Activated CD4-positive, alpha-beta T cell treated with anti-CD3 and anti-CD28 coated beads, Interleukin-2, amount 10 ng/mL, durations not matched to agents 7 days and 5 days (primary cell): Measurements from ENCODE around the gene MLPH. TPM values are rescaled to one million over a fixed set of nuclear protein-coding genes. Genes with fewer than 3 reads are reported as not detected.

Experiments used
- CTCF ChIA-PET: fragments of 350-600 bp; sonication (Branson Sonifier 250); formaldehyde crosslinking; loops from one replicate; lab custom pipeline; 2021; ENCODE audit warnings: antibody characterized with exemption; lab: Charles Lee
- POLR2A ChIA-PET: fragments of 350-600 bp; sonication (Branson Sonifier 250); formaldehyde crosslinking; loops from one replicate; lab custom pipeline; 2021; ENCODE audit warnings: antibody characterized with exemption; lab: Charles Lee
- DNase-seq: peaks from one replicate; pipeline ENCODE4 v3.0.0-alpha.2; 2020
- H3K27ac Mint-ChIP-seq: one replicate; pipeline ENCODE4 v1.8.0; 2021; ENCODE audit warnings: mild to moderate bottlenecking, moderate library complexity, mixed read lengths
- H3K27me3 Mint-ChIP-seq: one replicate; pipeline ENCODE4 v1.8.0; 2021; ENCODE audit warnings: mixed read lengths
- H3K36me3 Mint-ChIP-seq: one replicate; pipeline ENCODE4 v1.8.0; 2021; ENCODE audit warnings: low read depth, mixed read lengths
- H3K4me1 Mint-ChIP-seq: one replicate; pipeline ENCODE4 v1.8.0; 2021; ENCODE audit warnings: mixed read lengths
- H3K4me3 Mint-ChIP-seq: one replicate; pipeline ENCODE4 v1.8.0; 2021; ENCODE audit warnings: mild to moderate bottlenecking, moderate library complexity, mixed read lengths
- H3K9me3 Mint-ChIP-seq: one replicate; pipeline ENCODE4 v1.8.0; 2021; ENCODE audit warnings: mixed read lengths
- total RNA-seq, 2 experiments: library from RNA; stranded (reverse); gene quantifications; one replicate each; pipeline ENCODE4 v1.2.3, GENCODE V29; 2021

MLPH gene
- total RNA-seq, 2 experiments from 2014 or later, result not detected

- POLR2A ChIA-PET, result no interaction called here
- peaks cover 2% of the 10 kb centered on the region for H3K4me1 Mint-ChIP-seq
- H3K27me3 Mint-ChIP-seq, result peaks cover 16% of the 10 kb centered on the region
- no peak overlapping the region for H3K4me3 Mint-ChIP-seq
- no peaks in the 10 kb centered on the region for H3K36me3 Mint-ChIP-seq
- peaks cover 5% of the 10 kb centered on the region for H3K9me3 Mint-ChIP-seq
- no peak for DNase-seq
- CTCF ChIA-PET, result no interaction called here
- no peak overlapping the region for H3K27ac Mint-ChIP-seq
These were observed 10.2 kb downstream of the MLPH start for GRCh38 chr2:237497009-237497837.

- ChIA-PET POLR2A (no interaction called here), CTCF (no interaction called here)
- Mint-ChIP-seq H3K4me3 (no peak overlapping the region), H3K27ac (no peak overlapping the region), H3K4me1 (peaks cover 2% of the 10 kb centered on the region), H3K36me3 (no peaks in the 10 kb centered on the region), H3K9me3 (peaks cover 2% of the 10 kb centered on the region), H3K27me3 (peaks cover 16% of the 10 kb centered on the region)
- no peak for DNase-seq
These were observed 10.8 kb downstream of the MLPH start for GRCh38 chr2:237497838-237498186.

- H3K36me3 Mint-ChIP-seq, result no peaks in the 10 kb centered on the region
- POLR2A ChIA-PET, result no interaction called here
- CTCF ChIA-PET, result no interaction called here
- H3K9me3 Mint-ChIP-seq, result peaks cover 2% of the 10 kb centered on the region
- H3K4me3 Mint-ChIP-seq, result no peak overlapping the region
- H3K4me1 Mint-ChIP-seq, result peaks cover 2% of the 10 kb centered on the region
- no peak overlapping the region for H3K27ac Mint-ChIP-seq
- no peak for DNase-seq
- peaks cover 16% of the 10 kb centered on the region for H3K27me3 Mint-ChIP-seq
These were observed 11.3 kb downstream of the MLPH start for GRCh38 chr2:237498341-237498740.

- DNase-seq, result no peak
- Mint-ChIP-seq H3K36me3 (no peaks in the 10 kb centered on the region), H3K4me3 (no peak overlapping the region), H3K27ac (no peak overlapping the region), H3K4me1 (peaks cover 2% of the 10 kb centered on the region), H3K27me3 (peaks cover 15% of the 10 kb centered on the region), H3K9me3 (no peaks in the 10 kb centered on the region)
- CTCF ChIA-PET, result interaction anchor here (0.9 to 3.7 kb wide), 2 partner anchors 12 to 72 kb away, joined by 3 to 12 read pairs; no protein-coding TSS in a partner anchor
- POLR2A ChIA-PET, result no interaction called here
These were observed 13.8 kb downstream of the MLPH start for GRCh38 chr2:237500681-237501424.

- no peak for DNase-seq
- H3K36me3 Mint-ChIP-seq, result no peaks in the 10 kb centered on the region
- ChIA-PET CTCF (interaction anchor here (0.7 to 3.7 kb wide), 3 partner anchors 11 to 81 kb away, joined by 3 to 12 read pairs (median 3); no protein-coding TSS in a partner anchor), POLR2A (no interaction called here)
- H3K27ac Mint-ChIP-seq, result no peak overlapping the region
- peaks cover 2% of the 10 kb centered on the region for H3K4me1 Mint-ChIP-seq
- H3K27me3 Mint-ChIP-seq, result peaks cover 19% of the 10 kb centered on the region
- H3K4me3 Mint-ChIP-seq, result no peak overlapping the region
- no peaks in the 10 kb centered on the region for H3K9me3 Mint-ChIP-seq
These were observed 15.0 kb downstream of the MLPH start for GRCh38 chr2:237501892-237502513.

GRCh38 chr2:237503201-237503600, 16.1 kb downstream of the MLPH start:
- Mint-ChIP-seq H3K36me3 (no peaks in the 10 kb centered on the region), H3K9me3 (no peaks in the 10 kb centered on the region), H3K4me3 (no peak overlapping the region), H3K27me3 (peaks cover 28% of the 10 kb centered on the region), H3K27ac (no peak overlapping the region), H3K4me1 (peaks cover 2% of the 10 kb centered on the region)
- POLR2A ChIA-PET, result no interaction called here
- CTCF ChIA-PET, result interaction anchor here (3.7 kb wide), 1 partner anchor 10 kb away, joined by 12 read pairs; no protein-coding TSS in a partner anchor
- no peak for DNase-seq

GRCh38 chr2:237505188-237505939, 18.3 kb downstream of the MLPH start:
- DNase-seq, result no peak
- H3K36me3 Mint-ChIP-seq, result no peaks in the 10 kb centered on the region
- no peaks in the 10 kb centered on the region for H3K9me3 Mint-ChIP-seq
- POLR2A ChIA-PET, result no interaction called here
- CTCF ChIA-PET, result no interaction called here
- no peak overlapping the region for H3K4me3 Mint-ChIP-seq
- no peak overlapping the region for H3K27ac Mint-ChIP-seq
- H3K27me3 Mint-ChIP-seq, result peaks cover 24% of the 10 kb centered on the region
- H3K4me1 Mint-ChIP-seq, result peaks cover 2% of the 10 kb centered on the region

GRCh38 chr2:237507512-237507911, 20.5 kb downstream of the MLPH start:
- Mint-ChIP-seq H3K4me1 (no peaks in the 10 kb centered on the region), H3K36me3 (no peaks in the 10 kb centered on the region), H3K27me3 (peaks cover 16% of the 10 kb centered on the region), H3K27ac (no peak overlapping the region), H3K4me3 (no peak overlapping the region), H3K9me3 (no peaks in the 10 kb centered on the region)
- POLR2A ChIA-PET, result no interaction called here
- DNase-seq, result no peak
- CTCF ChIA-PET, result interaction anchor here (1.8 kb wide), 1 partner anchor 65 kb away, joined by 11 read pairs; no protein-coding TSS in a partner anchor

- Mint-ChIP-seq H3K4me3 (no peak overlapping the region), H3K27ac (no peak overlapping the region), H3K36me3 (no peaks in the 10 kb centered on the region), H3K9me3 (no peaks in the 10 kb centered on the region), H3K27me3 (peaks cover 16% of the 10 kb centered on the region), H3K4me1 (no peaks in the 10 kb centered on the region)
- ChIA-PET POLR2A (no interaction called here), CTCF (interaction anchor here (1.8 kb wide), 1 partner anchor 64 kb away, joined by 11 read pairs; no protein-coding TSS in a partner anchor)
- DNase-seq, result no peak
These were observed 21.3 kb downstream of the MLPH start for GRCh38 chr2:237508361-237508760.

- Mint-ChIP-seq H3K4me1 (no peaks in the 10 kb centered on the region), H3K27me3 (peaks cover 16% of the 10 kb centered on the region)
- POLR2A ChIA-PET, result no interaction called here
These were observed 22.1 kb downstream of the MLPH start for GRCh38 chr2:237509151-237509550.

GRCh38 chr2:237509905-237510304, 22.9 kb downstream of the MLPH start:
- POLR2A ChIA-PET, result interaction anchor here (0.5 kb wide), 1 partner anchor 11 kb away, joined by 3 read pairs; no protein-coding TSS in a partner anchor
- no peaks in the 10 kb centered on the region for H3K4me1 Mint-ChIP-seq
- no peak overlapping the region for H3K4me3 Mint-ChIP-seq
- no peaks in the 10 kb centered on the region for H3K36me3 Mint-ChIP-seq
- H3K27me3 Mint-ChIP-seq, result peaks cover 16% of the 10 kb centered on the region
- no peak for DNase-seq
- H3K27ac Mint-ChIP-seq, result no peak overlapping the region
- CTCF ChIA-PET, result no interaction called here
- H3K9me3 Mint-ChIP-seq, result no peaks in the 10 kb centered on the region

More at GRCh38 chr2:237509151-237509550, 22.1 kb downstream of the MLPH start:
- DNase-seq, result no peak
- CTCF ChIA-PET, result interaction anchor here (1.8 kb wide), 1 partner anchor 63 kb away, joined by 11 read pairs; no protein-coding TSS in a partner anchor
- Mint-ChIP-seq H3K27ac (no peak overlapping the region), H3K4me3 (no peak overlapping the region), H3K36me3 (no peaks in the 10 kb centered on the region), H3K9me3 (no peaks in the 10 kb centered on the region)
